Omental fat pad (tissue), 4 donors: Measurements from ENCODE around the gene NTMT1. TPM values are rescaled to one million over a fixed set of nuclear protein-coding genes. Genes with fewer than 3 reads are reported as not detected.
"Not testable (repeated sequence)": the region's sequence is repeated elsewhere in the genome, so short reads cannot be mapped to it uniquely, and the experiment has no call there.

Experiments
- ATAC-seq: fragments of 150-250 bp; one replicate; pipeline ENCODE4 v1.9.1; 2016; ENCODE audit warnings: mild to moderate bottlenecking, moderate library complexity; ENCODE audit not compliant: low FRiP score
- DNase-seq: peaks from one replicate; pipeline ENCODE4 v3.0.0-alpha.2; 2019; ENCODE audit warnings: low spot score
- total RNA-seq, 4 donors: library from RNA; depleted of rRNA; stranded (reverse); fragments of >200 nt; gene quantifications; one replicate each; pipeline ENCODE4 v1.1.0, GENCODE V29; 2016
- TF ChIP-seq, protein P1 (sequence below), 3 donors: fragments of 450-650 bp; IDR thresholded peaks; one replicate each; pipeline ENCODE4 v1.5.1; 2016 to 2017; ENCODE audit warnings: antibody characterized with exemption in 3 of 3, mild to moderate bottlenecking in 3 of 3, moderate library complexity in 2 of 3

Gene NTMT1
- total RNA-seq, 4 donors from 2014 or later: 15.8 to 37.9 (median 20.3) TPM

- no peak for ATAC-seq
- DNase-seq: no peak
- TF ChIP-seq, protein P1, sequence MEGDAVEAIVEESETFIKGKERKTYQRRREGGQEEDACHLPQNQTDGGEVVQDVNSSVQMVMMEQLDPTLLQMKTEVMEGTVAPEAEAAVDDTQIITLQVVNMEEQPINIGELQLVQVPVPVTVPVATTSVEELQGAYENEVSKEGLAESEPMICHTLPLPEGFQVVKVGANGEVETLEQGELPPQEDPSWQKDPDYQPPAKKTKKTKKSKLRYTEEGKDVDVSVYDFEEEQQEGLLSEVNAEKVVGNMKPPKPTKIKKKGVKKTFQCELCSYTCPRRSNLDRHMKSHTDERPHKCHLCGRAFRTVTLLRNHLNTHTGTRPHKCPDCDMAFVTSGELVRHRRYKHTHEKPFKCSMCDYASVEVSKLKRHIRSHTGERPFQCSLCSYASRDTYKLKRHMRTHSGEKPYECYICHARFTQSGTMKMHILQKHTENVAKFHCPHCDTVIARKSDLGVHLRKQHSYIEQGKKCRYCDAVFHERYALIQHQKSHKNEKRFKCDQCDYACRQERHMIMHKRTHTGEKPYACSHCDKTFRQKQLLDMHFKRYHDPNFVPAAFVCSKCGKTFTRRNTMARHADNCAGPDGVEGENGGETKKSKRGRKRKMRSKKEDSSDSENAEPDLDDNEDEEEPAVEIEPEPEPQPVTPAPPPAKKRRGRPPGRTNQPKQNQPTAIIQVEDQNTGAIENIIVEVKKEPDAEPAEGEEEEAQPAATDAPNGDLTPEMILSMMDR (IDR thresholded peaks at IDR 0.05): no peak
Measured at GRCh38 chr9:129590466-129590865, 35.5 kb upstream of the NTMT1 start.

DNA sequence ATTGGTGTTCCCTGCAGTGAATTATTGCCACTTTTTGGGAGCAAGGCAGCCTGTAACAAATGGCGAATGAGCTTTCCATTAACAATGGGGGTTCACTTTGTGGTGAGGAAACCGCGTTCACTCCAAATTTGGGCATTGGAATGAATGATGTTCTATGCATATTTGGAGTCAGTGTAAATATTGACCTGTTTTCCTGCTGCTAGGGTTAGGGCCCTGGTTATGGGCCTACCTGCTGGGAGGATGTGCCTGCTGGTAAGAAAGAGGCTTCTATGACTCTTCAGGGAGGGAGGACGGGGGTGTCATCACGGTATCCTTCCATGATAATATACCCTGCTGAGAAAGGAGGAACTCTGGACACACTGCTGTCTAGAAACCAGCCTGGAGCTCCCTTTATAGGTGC lies 34.0 kb upstream of the NTMT1 start:
- ATAC-seq (no peak), DNase-seq (no peak)
- TF ChIP-seq, protein P1 (IDR thresholded peaks at IDR 0.05): no peak

- ATAC-seq, DNase-seq: not testable (repeated sequence)
Measured at GRCh38 chr9:129592790-129593189, 33.2 kb upstream of the NTMT1 start.

DNA sequence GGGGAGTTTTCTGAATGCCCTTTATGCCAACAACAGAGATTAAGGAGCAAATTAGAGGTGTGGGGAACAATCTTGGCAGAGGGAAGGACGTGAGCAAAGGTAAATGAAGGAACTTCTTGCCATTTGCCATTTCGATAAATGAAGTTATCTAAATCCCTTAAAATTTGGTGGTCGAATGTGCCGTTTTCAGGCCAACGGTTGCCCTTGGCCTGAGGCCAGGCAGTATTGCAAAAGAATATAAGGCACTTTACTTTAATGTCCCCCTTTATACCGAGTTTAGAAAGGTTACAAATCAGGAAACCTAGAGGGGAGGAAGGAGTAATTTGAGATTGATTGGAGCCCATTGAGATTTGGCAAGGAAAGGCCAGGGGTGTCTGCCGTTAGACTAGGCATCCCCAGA lies 31.3 kb upstream of the NTMT1 start:
- TF ChIP-seq, protein P1 (IDR thresholded peaks at IDR 0.05): no peak
- no peak for ATAC-seq

DNA sequence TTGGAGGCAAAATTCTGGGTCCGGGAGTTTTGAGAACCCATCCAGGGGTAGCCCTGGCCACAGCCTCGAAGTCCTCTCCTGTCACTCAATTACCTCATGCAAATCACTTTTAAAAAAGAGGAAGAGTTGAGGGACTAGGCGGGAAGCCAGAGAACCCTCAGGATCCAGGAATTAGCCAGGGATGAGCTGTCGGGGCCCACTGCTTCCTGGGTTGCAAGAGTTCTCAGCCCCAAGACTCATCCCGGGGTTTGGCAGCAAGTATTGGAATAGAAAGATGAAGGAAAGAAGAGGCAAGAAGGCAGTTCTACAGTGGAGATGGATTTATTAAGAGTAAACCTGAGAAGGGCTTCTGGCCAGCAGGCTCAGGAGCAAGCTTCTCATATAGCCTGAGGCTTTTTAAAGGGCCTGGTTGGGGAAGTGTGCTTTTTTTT lies 30.6 kb upstream of the NTMT1 start:
- TF ChIP-seq, protein P1 (IDR thresholded peaks at IDR 0.05): no peak
- ATAC-seq (no peak), DNase-seq (no peak)

More for the DNA sequence above, 31.3 kb upstream of the NTMT1 start:
- no peak for DNase-seq

DNA sequence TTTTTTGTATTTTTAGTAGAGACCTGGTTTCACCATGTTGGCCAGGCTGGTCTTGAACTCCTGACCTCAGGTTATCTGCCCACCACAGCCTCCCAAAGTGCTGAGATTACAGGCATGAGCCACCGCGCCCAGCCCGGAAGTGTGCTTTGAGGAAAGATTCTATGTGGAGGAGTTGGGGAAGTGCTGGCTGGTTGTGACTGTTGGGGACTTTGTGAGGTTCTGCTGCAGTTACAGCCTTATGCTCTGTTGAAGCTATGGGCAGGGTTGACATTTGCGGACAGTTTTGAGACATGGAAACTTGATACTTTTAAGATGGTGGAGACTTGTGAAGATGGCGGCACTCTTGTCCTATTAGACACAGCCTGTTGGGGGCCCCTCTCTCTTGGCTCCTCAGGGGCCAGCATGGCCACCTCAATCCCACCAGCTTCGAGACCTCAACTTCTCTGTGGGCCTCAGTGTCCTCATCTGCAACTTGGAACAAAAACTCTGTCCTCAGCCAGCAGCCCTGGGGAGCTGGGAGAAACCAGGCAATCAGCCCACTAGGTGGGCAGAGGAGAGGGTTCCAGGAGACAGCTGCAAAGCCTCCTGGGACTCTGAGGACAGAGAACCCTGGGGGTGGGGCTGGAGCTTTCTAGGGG lies 29.9 kb upstream of the NTMT1 start:
- ATAC-seq: no peak
- TF ChIP-seq, protein P1 (IDR thresholded peaks at IDR 0.05): no peak
- no peak for DNase-seq

DNA sequence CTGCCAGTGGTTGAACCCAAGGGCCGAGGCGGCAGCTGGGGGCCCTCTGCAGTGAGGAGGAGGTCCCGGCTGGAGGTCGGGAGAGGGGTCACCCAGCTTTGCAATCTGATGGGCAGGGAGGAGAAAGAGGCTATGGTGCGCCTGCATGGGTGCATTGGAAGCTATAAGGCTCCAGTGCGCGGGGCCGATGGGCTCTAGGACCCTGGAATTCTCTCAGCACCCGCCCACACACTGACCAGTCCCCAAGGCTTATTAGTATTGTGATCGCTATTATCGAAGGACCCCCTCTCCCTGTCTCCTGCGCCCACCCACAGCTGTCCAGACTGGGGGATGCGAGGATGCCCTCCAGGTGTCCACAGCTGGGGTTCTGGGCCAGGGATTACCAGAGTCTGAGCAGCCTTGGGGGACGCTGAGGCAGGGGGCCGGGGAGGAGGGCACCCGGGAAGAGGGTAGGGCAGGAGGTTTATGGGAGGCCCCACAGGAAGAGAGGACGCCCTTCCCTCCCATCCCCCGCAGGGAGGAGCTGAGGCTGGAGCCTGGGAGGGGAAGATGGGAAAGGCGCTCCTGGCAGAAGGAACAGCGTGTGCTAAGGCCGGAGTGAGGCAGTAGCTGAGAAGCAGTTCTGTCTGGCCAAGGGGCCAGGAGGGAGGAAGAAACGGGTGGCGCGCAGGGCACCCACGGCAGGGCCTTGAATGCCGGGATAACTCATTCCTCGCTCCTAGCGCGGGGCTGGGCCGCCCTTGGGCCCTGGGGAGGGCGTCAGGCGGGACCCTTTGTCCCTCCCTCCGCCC lies 29.2 kb upstream of the NTMT1 start:
- TF ChIP-seq, protein P1 (IDR thresholded peaks at IDR 0.05): no peak
- DNase-seq: no peak
- ATAC-seq: peak; percentile 28
